ENCODE data around the gene SFT2D3. TPM values are rescaled to one million over a fixed set of nuclear protein-coding genes. Genes with fewer than 3 reads are reported as not detected.

SFT2D3 gene
- total and polyA plus RNA-seq, 9 of the 15 experiments (the other 6 are each of a cell fraction or from before 2014, with no cell fraction given), result 7.5 to 9.9 (median 8.9) TPM; not detected in 2

GRCh38 chr2:127701651-127702394 lies 526 bp downstream of the SFT2D3 start (continued):
- TF ChIP-seq, protein P1, sequence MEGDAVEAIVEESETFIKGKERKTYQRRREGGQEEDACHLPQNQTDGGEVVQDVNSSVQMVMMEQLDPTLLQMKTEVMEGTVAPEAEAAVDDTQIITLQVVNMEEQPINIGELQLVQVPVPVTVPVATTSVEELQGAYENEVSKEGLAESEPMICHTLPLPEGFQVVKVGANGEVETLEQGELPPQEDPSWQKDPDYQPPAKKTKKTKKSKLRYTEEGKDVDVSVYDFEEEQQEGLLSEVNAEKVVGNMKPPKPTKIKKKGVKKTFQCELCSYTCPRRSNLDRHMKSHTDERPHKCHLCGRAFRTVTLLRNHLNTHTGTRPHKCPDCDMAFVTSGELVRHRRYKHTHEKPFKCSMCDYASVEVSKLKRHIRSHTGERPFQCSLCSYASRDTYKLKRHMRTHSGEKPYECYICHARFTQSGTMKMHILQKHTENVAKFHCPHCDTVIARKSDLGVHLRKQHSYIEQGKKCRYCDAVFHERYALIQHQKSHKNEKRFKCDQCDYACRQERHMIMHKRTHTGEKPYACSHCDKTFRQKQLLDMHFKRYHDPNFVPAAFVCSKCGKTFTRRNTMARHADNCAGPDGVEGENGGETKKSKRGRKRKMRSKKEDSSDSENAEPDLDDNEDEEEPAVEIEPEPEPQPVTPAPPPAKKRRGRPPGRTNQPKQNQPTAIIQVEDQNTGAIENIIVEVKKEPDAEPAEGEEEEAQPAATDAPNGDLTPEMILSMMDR (IDR thresholded peaks at IDR 0.05 in 2 of 3, conservative IDR thresholded peaks at IDR 0.05 in 1 of 3; ENCODE audit: insufficient read depth in 2 of 3, low read depth in 1 of 3, low read length in 3 of 3), result peak; percentile 9 to 63 (median 21); a peak in 3 of 6 replicates
- TF ChIP-seq ZNF133 (CRISPR knock-in tag; IDR thresholded peaks at IDR 0.05) (no peak), JUNB (CRISPR knock-in tag; conservative IDR thresholded peaks at IDR 0.05) (no peak), ZBTB8A (IDR thresholded peaks at IDR 0.05; ENCODE audit: partially characterized antibody) (no peak), RFX5 (IDR thresholded peaks at IDR 0.05; ENCODE audit: low read depth, low read length) (no peak), FOXP4 (CRISPR knock-in tag; IDR thresholded peaks at IDR 0.05; ENCODE audit: borderline replicate concordance) (no peak; the same call in 1 of the 2 replicates), ZBTB34 (CRISPR knock-in tag; IDR thresholded peaks at IDR 0.05) (no peak), RBM39 (optimal IDR thresholded peaks at IDR 0.05; ENCODE audit: low read depth, low read length) (no peak), PML (IDR thresholded peaks at IDR 0.05; ENCODE audit: low read length) (peak; percentile 27; the same call in 1 of the 2 replicates), RFX7 (CRISPR knock-in tag; IDR thresholded peaks at IDR 0.05) (no peak), RHOXF2B (CRISPR knock-in tag; conservative IDR thresholded peaks at IDR 0.05) (no peak), FOXJ2 (tag; IDR thresholded peaks at IDR 0.05) (no peak), CREB5 (CRISPR knock-in tag; IDR thresholded peaks at IDR 0.05) (no peak), U2AF1 (optimal IDR thresholded peaks at IDR 0.05; ENCODE audit: low read depth, low read length) (no peak), ZNF707 (CRISPR knock-in tag; conservative IDR thresholded peaks at IDR 0.05) (no peak), CEBPG (CRISPR knock-in tag; IDR thresholded peaks at IDR 0.05) (no peak), CEBPG (tag; conservative IDR thresholded peaks at IDR 0.05 in 1 of 2, IDR thresholded peaks at IDR 0.05 in 1 of 2) (no peak), HMGN3 (IDR thresholded peaks at IDR 0.05; ENCODE audit: borderline replicate concordance, extremely low read depth, insufficient read length, low read depth, low read length) (peak; percentile 77), MBD2 (IDR thresholded peaks at IDR 0.05; ENCODE audit: borderline replicate concordance, low read depth) (no peak)
- TF ChIP-seq, protein P2, sequence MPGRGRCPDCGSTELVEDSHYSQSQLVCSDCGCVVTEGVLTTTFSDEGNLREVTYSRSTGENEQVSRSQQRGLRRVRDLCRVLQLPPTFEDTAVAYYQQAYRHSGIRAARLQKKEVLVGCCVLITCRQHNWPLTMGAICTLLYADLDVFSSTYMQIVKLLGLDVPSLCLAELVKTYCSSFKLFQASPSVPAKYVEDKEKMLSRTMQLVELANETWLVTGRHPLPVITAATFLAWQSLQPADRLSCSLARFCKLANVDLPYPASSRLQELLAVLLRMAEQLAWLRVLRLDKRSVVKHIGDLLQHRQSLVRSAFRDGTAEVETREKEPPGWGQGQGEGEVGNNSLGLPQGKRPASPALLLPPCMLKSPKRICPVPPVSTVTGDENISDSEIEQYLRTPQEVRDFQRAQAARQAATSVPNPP (IDR thresholded peaks at IDR 0.05; ENCODE audit: borderline replicate concordance, insufficient read depth, insufficient read length), result no peak

Data from K562 (cell line).